ENCODE results near the gene EIF2AK3.
"Not testable (repeated sequence)": the region's sequence is repeated elsewhere in the genome, so short reads cannot be mapped to it uniquely, and the experiment has no call there.

Gene EIF2AK3

DNA sequence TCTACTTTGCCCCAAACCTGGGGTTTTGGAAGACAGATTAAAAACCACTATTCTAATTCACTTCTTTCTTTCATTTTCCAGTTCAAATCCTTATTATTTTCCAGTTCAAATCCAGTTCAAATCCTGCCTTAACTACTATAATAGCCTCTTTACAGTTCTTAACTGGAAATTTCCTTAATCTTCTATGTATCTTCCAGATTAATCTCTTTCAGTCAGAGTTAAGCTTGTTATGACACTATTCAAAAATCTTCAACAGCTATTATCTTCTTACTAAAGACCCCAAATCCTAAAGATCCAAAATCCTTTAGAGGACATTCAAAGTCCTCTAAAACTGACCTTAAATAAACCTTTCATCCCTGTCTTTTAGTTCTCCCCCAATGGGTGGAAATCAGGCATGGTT is 30.1 kb downstream of the EIF2AK3 start:
- DNase-seq (ENCODE audit: low spot score), result no peak

- no peak for DNase-seq (ENCODE audit: low spot score)
These were observed 31.0 kb downstream of the EIF2AK3 start for GRCh38 chr2:88596141-88596830.

DNA sequence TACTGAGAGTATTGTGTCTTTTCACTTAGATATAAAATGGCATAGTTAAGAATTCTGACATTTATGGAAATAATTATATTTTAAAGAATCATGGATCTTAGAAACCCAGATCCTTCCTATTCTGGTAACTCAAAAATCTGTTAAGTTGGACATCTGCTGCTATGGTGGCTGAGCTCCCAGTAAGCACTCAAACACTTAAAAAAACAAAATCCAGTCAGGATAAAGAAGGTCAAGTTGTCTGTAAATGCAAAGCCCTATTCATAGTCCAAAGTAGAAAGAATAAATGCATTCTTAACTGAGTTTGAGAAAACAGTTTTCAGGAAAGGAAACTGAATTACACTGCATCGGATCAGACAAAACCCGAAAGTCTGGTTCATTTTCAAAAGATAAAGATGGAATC is 35.6 kb downstream of the EIF2AK3 start:
- no peak for DNase-seq (ENCODE audit: low spot score)

- peak; percentile 56 for DNase-seq (ENCODE audit: low spot score)
These were observed 36.2 kb downstream of the EIF2AK3 start for GRCh38 chr2:88590998-88591613.

- no peak for DNase-seq (ENCODE audit: low spot score)
These were observed 41.3 kb downstream of the EIF2AK3 start for GRCh38 chr2:88585969-88586368.

GRCh38 chr2:88582030-88582429 is 45.2 kb downstream of the EIF2AK3 start:
- DNase-seq (ENCODE audit: low spot score), result no peak

- DNase-seq (ENCODE audit: low spot score), result no peak
These were observed 47.2 kb downstream of the EIF2AK3 start for GRCh38 chr2:88580088-88580487.

DNA sequence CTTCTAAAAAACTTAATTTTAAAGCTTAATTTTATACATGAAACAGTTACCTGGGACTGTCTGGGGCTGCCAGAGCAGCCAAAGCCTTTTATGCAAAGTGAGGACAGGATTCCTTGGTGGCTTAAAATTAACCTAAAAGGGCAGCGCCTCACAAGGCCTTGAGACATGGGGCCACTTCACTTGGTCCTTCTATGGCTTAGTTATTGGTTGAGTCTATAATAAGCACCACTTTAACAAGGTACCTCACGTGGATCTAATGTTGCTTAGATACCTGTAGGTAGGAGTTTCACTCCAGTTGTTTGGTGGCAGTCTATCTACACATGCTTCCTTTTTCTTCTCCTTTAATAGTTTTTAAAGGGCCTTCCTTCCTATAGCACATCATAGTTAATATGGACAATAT is 51.6 kb downstream of the EIF2AK3 start:
- DNase-seq (ENCODE audit: low spot score), result no peak

DNA sequence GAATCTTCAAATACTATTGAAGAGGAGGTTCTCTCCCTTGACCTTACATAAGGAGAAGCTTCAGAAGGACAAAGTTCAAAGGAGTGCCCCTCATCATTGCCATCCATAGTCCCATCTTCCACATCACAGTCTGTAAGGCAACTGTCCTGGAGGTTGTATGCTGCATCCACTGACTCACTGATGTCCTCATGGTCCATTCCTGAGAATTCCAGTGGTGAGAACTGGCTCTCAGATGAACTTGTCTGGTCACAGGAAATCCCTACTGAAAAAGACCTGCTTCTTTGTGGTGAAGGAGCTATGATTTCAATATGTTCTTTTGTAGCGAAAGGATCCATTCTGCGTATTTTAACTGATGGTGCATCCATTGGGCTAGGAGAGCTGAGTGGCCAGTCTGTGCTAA is 52.2 kb downstream of the EIF2AK3 start:
- no peak for DNase-seq (ENCODE audit: low spot score)

- DNase-seq (ENCODE audit: low spot score), result no peak
These were observed 52.8 kb downstream of the EIF2AK3 start for GRCh38 chr2:88574445-88574844.

DNA sequence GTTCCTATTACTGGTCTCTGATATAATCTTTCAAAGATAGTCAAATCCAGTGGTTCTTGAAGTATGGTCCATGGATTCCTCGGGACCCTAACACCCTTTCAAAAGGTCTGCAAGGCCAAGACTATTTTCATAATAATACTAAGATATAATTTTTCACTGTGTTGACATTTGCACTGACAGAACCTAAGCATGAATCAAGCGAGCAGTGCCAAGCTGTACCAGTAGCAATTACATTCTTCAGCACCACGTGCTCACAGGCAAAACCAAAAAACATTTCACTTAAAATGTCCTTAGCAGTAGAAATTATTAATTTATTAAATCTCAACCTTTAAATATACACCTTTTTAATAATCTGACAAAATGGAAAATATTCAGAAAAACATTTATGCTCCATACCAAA is 59.1 kb downstream of the EIF2AK3 start:
- DNase-seq (ENCODE audit: low spot score), result no peak

- DNase-seq (ENCODE audit: low spot score), result no peak
These were observed 62.9 kb downstream of the EIF2AK3 start for GRCh38 chr2:88564402-88564801.

DNA sequence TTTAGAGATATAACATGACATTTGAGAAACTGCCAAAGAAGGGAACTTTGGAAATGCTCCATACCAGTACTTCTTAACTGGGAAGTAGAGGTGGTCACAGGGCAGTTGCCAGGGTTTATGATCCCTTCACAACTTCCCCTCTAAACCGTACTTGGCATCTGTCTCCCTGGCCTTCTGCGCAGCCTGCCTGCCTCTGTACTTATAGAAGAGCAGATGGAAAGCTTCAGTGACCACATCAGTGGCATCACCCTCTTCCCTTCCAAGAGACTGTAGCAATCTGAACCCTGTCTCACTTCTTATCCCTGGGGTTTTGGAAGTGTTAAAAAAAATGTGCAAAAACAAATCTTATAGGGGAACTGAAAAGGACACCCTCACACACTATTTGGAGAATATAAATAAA is 64.1 kb downstream of the EIF2AK3 start:
- no peak for DNase-seq (ENCODE audit: low spot score)

- DNase-seq (ENCODE audit: low spot score), result no peak
These were observed 65.4 kb downstream of the EIF2AK3 start for GRCh38 chr2:88561646-88562388.

DNA sequence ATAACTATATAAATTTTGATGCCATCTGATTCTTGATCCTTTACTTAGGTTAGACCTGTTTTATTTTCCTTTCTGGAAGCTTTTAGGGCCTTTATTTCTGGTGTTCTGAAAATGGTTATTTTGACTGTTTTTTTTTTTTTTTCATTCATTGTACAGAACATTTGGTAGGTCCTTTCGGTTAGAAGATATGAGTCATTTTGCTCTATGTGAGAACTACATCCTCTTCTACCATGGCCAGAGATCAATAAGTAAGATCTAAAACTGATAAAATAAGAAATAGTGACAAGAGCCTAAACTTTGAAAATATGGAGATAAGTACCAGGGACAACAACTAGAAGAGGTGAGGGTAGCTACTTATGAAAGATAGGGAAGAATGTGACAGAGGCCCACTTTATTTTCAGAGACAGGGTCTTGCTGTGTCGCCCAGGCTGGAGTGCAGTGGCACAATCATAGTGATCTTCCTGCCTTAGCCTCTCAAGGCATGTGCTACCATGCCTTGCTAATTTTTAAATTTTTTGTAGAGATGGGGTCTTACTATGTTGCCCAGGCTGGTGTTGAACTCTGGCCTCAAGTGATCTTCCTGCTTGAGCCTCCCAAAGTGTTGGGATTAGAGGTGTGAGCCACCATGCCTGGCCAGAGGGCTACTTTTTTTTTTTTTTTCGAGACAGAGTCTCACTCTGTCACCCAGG is 66.5 kb downstream of the EIF2AK3 start:
- no peak for DNase-seq (ENCODE audit: low spot score)

DNA sequence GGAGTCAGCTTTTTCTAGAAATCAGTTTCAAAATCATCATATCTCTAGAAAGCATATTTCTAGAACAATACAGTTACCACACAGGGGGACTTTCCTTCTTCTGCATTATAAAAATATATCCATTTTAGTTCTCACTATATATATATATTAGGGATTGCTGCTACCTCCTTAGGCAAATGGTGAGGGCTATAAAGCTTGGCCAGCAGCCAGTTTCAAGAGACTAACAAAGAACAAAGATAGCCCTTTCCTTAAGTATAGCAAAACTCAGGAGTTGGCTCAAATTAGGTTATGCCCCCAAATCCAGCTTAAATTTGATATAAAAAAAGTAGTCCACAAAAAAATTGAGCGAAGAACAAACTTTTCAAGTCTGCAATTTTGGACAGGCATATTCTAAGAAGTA is 70.0 kb downstream of the EIF2AK3 start:
- no peak for DNase-seq (ENCODE audit: low spot score)

- no peak for DNase-seq (ENCODE audit: low spot score)
These were observed 71.2 kb downstream of the EIF2AK3 start for GRCh38 chr2:88556026-88556425.

DNA sequence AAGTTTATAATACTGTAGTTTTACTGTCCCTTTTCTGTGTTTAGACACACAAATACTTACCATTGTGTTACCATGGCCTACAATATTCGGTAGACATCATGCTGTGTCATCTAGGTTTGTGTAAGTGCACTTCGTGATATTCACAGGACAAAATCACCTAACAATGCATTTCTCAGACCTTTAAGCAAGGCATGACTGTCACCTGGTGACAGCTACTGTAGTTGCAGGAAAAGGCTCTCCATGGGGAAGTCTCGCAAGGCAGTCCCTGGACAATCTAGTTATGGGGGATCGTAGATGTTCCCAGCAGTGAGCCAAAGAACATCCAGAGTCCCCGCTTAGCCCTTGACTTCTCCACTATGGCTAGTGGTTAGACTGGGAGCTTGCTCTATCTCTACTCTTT is 73.1 kb downstream of the EIF2AK3 start:
- DNase-seq (ENCODE audit: low spot score), result no peak

DNA sequence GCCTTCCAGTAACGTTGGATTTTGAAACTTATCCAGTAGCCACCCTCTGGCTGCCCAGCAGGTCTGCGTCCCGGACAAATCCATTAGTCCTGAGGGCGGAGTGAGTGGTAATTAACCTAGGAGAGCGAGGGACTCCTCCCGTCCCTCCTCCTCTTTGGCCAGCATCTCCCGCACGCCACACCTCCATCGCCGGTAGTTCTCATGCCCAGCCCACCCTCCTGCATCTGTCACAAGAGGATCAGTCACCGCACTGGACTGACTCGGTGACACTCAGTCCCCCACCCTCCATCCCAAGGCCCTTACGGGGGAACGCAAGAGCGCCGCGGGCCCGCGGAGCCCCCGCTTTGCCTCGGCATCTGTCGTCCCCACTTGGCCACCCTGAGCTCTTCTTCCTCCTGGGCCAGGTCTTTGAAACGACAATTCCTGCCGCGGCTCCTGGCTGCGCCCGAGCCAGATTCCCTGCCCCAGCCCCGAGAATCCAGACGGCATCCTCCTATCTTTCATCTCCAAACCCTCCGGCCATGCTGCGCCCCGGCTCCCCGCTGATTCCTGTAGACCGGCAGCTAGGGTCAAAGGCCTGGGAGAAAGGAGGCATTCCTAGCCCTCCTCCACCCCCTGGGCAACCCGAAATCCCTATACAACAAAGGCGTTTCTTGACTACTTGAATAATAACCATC is 77.5 kb downstream of the EIF2AK3 start:
- peak; percentile 29 for DNase-seq (ENCODE audit: low spot score)

DNA sequence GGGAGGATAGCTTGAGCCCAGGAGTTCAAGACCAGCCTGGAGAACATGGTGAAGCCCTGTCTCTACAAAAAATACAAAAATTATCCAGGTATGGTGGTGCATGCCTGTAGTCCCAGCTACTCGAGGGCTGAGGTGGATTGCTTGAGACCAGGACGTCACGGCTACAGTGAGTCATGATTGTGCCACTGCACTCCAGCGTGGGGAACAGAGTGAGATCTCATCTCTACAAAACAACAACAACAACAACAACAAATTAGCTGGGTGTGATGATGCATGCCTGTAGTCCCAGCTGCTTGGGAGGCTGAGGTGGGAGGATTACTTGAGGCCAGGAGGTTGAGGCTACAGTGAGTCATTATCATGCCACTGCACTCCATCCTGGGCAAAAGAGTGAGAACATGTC is 81.0 kb downstream of the EIF2AK3 start:
- DNase-seq (ENCODE audit: low spot score), result not testable (repeated sequence)

GRCh38 chr2:88545118-88545517 is 82.1 kb downstream of the EIF2AK3 start:
- peak; percentile 68 for DNase-seq (ENCODE audit: low spot score)

All from SK-N-DZ (cell line).